Ishikawa (cell line): ENCODE data around the gene RBFOX1.

ENCODE experiments used
- CREB1 ChIP-seq: IDR thresholded peaks from 2 replicates; pipeline ENCODE4 v1.6.1; 2012; ENCODE audit warnings: low read depth
- EP300 ChIP-seq: IDR thresholded peaks from 2 replicates; pipeline ENCODE4 v1.6.1; 2012; ENCODE audit warnings: borderline replicate concordance
- RAD21 ChIP-seq: IDR thresholded peaks from 2 replicates; pipeline ENCODE4 v1.6.1; 2012; ENCODE audit warnings: low read depth
- TCF12 ChIP-seq: IDR thresholded peaks from 2 replicates; pipeline ENCODE4 v1.6.1; 2012; ENCODE audit warnings: low read depth
- ZBTB7A ChIP-seq: IDR thresholded peaks from 2 replicates; pipeline ENCODE4 v1.6.1; 2012; ENCODE audit warnings: low read depth

DNA sequence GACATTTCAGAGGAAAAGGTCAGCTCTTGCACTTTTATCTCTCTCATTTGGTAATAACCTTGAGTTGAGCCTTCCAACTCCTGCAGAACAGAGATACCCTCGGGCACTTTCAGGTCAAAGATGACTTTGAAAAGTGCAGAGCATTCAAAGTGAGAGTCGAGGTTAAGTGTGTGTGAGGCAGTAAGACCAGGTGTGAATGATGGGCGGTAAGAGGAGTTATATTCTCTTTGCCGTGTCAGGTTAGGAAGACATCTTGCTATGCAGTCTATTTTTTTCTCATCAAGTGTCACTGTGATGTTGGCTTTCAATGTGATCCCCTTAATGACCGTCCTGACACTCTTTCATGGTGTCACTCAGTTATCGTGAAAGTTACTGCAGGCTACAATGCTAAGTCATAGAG lies 248.5 kb downstream of the RBFOX1 start:
- TF ChIP-seq CREB1 = no peak
- no peak for TF ChIP-seq EP300
- no peak for TF ChIP-seq RAD21
- TF ChIP-seq TCF12 = no peak
- TF ChIP-seq ZBTB7A = no peak
